GM18508 (cell line): Measurements from ENCODE around the gene SKIDA1.

Experiments
- ATAC-seq: cut with Tn5 transposase; IDR thresholded peaks from one replicate; pipeline ENCODE4 v1.9.1; 2021; ENCODE audit warnings: moderate number of reproducible peaks; ENCODE audit not compliant: insufficient read depth, unreplicated experiment

SKIDA1 gene

GRCh38 chr10:21517134-21518031, 8.1 kb downstream of the SKIDA1 start:
- ATAC-seq, result no peak

- ATAC-seq, result no peak
These were observed 9.0 kb downstream of the SKIDA1 start for GRCh38 chr10:21516242-21517131.

- ATAC-seq, result no peak
These were observed 9.9 kb downstream of the SKIDA1 start for GRCh38 chr10:21515361-21516241.

- ATAC-seq, result no peak
These were observed 10.6 kb downstream of the SKIDA1 start for GRCh38 chr10:21514818-21515351.

GRCh38 chr10:21514129-21514817, 11.2 kb downstream of the SKIDA1 start:
- no peak for ATAC-seq

- no peak for ATAC-seq
These were observed 12.1 kb downstream of the SKIDA1 start for GRCh38 chr10:21513405-21513788.

GRCh38 chr10:21512573-21513404, 12.7 kb downstream of the SKIDA1 start:
- ATAC-seq, result no peak

- no peak for ATAC-seq
These were observed 13.4 kb downstream of the SKIDA1 start for GRCh38 chr10:21511946-21512572.

GRCh38 chr10:21511095-21511570, 14.3 kb downstream of the SKIDA1 start:
- ATAC-seq, result no peak

GRCh38 chr10:21510241-21511094, 15.0 kb downstream of the SKIDA1 start:
- no peak for ATAC-seq

- ATAC-seq, result no peak
These were observed 15.9 kb downstream of the SKIDA1 start for GRCh38 chr10:21509341-21510240.

GRCh38 chr10:21508706-21509331, 16.7 kb downstream of the SKIDA1 start:
- no peak for ATAC-seq

GRCh38 chr10:21507150-21507549, 18.3 kb downstream of the SKIDA1 start:
- no peak for ATAC-seq

- no peak for ATAC-seq
These were observed 19.1 kb downstream of the SKIDA1 start for GRCh38 chr10:21506351-21506750.

GRCh38 chr10:21505711-21506278, 19.7 kb downstream of the SKIDA1 start:
- no peak for ATAC-seq
